ENCODE measurements around the gene RASGRF1. TPM values are rescaled to one million over a fixed set of nuclear protein-coding genes. Genes with fewer than 3 reads are reported as not detected.
"Not testable (repeated sequence)": the region's sequence is repeated elsewhere in the genome, so short reads cannot be mapped to it uniquely, and the experiment has no call there.

The RASGRF1 gene
- total RNA-seq, 3 donors from 2014 or later: 0.15 to 0.16 TPM; not detected in 1

GRCh38 chr15:79028411-79028964, 62.1 kb downstream of the RASGRF1 start:
- intact Hi-C loops (cut with DNase I; ENCODE audit: low total_unique reads): no loop called here

GRCh38 chr15:79027532-79028410, 62.8 kb downstream of the RASGRF1 start:
- Histone ChIP-seq H3K36me3 (no peaks in the 10 kb centered on the region), H3K4me1 (no peaks in the 10 kb centered on the region), H3K27me3 (no peaks in the 10 kb centered on the region), H3K9me3 (no peaks in the 10 kb centered on the region), H3K4me3 (no peak overlapping the region), H3K27ac (no peak overlapping the region)
- DNase-seq (ENCODE audit: low spot score in 2 of 2): no peak
- no peak for TF ChIP-seq POLR2AphosphoS5 (IDR thresholded peaks at IDR 0.05)
- TF ChIP-seq, protein P1, sequence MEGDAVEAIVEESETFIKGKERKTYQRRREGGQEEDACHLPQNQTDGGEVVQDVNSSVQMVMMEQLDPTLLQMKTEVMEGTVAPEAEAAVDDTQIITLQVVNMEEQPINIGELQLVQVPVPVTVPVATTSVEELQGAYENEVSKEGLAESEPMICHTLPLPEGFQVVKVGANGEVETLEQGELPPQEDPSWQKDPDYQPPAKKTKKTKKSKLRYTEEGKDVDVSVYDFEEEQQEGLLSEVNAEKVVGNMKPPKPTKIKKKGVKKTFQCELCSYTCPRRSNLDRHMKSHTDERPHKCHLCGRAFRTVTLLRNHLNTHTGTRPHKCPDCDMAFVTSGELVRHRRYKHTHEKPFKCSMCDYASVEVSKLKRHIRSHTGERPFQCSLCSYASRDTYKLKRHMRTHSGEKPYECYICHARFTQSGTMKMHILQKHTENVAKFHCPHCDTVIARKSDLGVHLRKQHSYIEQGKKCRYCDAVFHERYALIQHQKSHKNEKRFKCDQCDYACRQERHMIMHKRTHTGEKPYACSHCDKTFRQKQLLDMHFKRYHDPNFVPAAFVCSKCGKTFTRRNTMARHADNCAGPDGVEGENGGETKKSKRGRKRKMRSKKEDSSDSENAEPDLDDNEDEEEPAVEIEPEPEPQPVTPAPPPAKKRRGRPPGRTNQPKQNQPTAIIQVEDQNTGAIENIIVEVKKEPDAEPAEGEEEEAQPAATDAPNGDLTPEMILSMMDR (IDR thresholded peaks at IDR 0.05): no peak
- TF ChIP-seq POLR2A (IDR thresholded peaks at IDR 0.05): no peak
- intact Hi-C loops (cut with DNase I; ENCODE audit: low total_unique reads): no loop called here

More at GRCh38 chr15:79028411-79028964, 62.1 kb downstream of the RASGRF1 start:
- H3K36me3 ChIP-seq: no peaks in the 10 kb centered on the region
- H3K4me1 ChIP-seq: no peaks in the 10 kb centered on the region
- TF ChIP-seq, protein P1 (IDR thresholded peaks at IDR 0.05): peak in 2 of 3 donors; percentile 39 to 56
- TF ChIP-seq POLR2AphosphoS5 (IDR thresholded peaks at IDR 0.05) (no peak), POLR2A (IDR thresholded peaks at IDR 0.05) (no peak)
- H3K27me3 ChIP-seq: no peaks in the 10 kb centered on the region
- no peak for DNase-seq (ENCODE audit: low spot score in 2 of 2)
- no peaks in the 10 kb centered on the region for H3K9me3 ChIP-seq
- no peak overlapping the region for H3K27ac ChIP-seq
- H3K4me3 ChIP-seq: no peak overlapping the region

DNA sequence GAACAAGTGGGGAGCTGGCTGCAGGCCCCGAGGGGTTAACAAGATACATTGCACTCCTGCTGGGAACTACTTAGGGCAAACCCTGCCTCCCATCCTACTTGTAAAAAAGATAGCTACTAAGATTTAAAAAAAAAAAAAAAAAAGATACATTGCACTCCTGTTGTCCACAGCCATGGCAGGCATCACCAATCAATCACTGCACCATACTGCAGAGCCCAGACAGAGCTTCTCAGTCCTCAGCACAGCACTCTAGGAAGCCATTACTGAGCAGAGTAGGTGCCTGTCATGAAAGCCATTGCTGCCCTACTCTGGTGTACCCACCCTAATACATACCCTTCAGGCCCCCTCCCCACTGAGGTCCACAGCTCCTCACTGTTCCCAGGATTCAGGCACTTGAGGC, 64.8 kb downstream of the RASGRF1 start:
- intact Hi-C loops (cut with DNase I; ENCODE audit: low total_unique reads): no loop called here
- Histone ChIP-seq H3K4me3 (no peak overlapping the region), H3K9me3 (no peaks in the 10 kb centered on the region), H3K27me3 (no peaks in the 10 kb centered on the region), H3K36me3 (no peaks in the 10 kb centered on the region), H3K4me1 (no peaks in the 10 kb centered on the region), H3K27ac (no peak overlapping the region)
- TF ChIP-seq, protein P1 (IDR thresholded peaks at IDR 0.05): no peak
- no peak for TF ChIP-seq POLR2AphosphoS5 (IDR thresholded peaks at IDR 0.05)
- no peak for TF ChIP-seq POLR2A (IDR thresholded peaks at IDR 0.05)
- no peak for DNase-seq (ENCODE audit: low spot score in 2 of 2)

DNA sequence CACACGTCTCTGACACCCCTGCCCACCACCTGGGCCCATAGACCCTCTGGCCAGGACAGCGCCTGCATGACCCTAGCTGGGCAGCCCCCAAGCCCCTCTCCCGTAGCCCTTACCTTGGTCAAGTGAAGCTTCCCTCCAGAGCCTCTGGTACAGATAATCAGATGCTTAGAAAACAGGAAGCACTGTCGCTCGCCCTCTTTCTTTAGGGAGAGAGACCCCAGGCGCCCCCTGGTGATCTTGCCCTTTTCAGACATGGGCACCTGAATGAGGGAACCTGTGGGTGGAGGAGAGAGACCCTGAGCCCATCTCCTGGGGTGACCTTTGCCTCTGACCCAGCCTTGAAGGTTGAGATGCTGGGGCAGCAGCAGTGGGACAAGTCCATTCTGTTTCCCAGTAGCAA, 65.4 kb downstream of the RASGRF1 start:
- no peak overlapping the region for H3K4me3 ChIP-seq
- DNase-seq (ENCODE audit: low spot score in 2 of 2): no peak
- H3K27ac ChIP-seq: no peak overlapping the region
- H3K36me3 ChIP-seq: no peaks in the 10 kb centered on the region
- H3K27me3 ChIP-seq: no peaks in the 10 kb centered on the region
- no peaks in the 10 kb centered on the region for H3K4me1 ChIP-seq
- no peaks in the 10 kb centered on the region for H3K9me3 ChIP-seq
- TF ChIP-seq POLR2AphosphoS5 (IDR thresholded peaks at IDR 0.05) (no peak), POLR2A (IDR thresholded peaks at IDR 0.05) (no peak)
- TF ChIP-seq, protein P1 (IDR thresholded peaks at IDR 0.05): no peak
- intact Hi-C loops (cut with DNase I; ENCODE audit: low total_unique reads): no loop called here

DNA sequence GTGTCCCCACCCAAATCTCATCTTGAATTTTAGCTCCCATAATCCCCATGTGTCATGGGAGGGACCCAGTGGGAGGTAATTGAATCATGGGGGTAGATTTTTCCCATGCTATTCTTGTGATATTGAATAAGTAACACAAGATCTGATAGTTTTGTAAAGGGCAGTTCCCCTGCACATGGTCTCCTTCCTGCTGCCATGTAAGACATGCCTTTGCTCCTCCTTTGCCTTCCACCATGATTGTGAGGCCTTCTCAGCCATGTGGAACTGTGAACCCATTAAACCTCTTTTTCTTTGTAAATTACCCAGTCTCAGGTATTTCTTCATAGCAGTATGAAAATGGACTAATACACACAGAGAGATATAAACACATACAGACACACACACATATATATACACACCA, 66.1 kb downstream of the RASGRF1 start:
- H3K36me3 ChIP-seq; DNase-seq (ENCODE audit: low spot score in 2 of 2); H3K27ac ChIP-seq; intact Hi-C loops (cut with DNase I; ENCODE audit: low total_unique reads); H3K27me3 ChIP-seq; H3K4me1 ChIP-seq; H3K4me3 ChIP-seq; H3K9me3 ChIP-seq: not testable (repeated sequence)

All from breast epithelium (tissue), 4 donors.